K562 (cell line): Measurements from ENCODE around the gene ESPL1. TPM values are rescaled to one million over a fixed set of nuclear protein-coding genes. Genes with fewer than 3 reads are reported as not detected.

Experiments used
- ATAC-seq: fragments of 200-7000 bp; cut with Tn5 transposase; 3 replicates; pipeline ENCODE4 v1.9.1; 2020; ENCODE audit warnings: moderate library complexity
- BruUV-seq: library from RNA; stranded (reverse); fragments of 400-500 nt; replicated peaks from 2 replicates; lab custom pipeline; 2021; lab: Mats Ljungman, UMichigan
- CTCF ChIA-PET: fragments of 300-600 bp; formaldehyde crosslinking; extraction: SDS; loops from one replicate; lab custom pipeline; 2021; ENCODE audit warnings: low intra/inter-chr PET ratio; lab: Yijun Ruan, JAX
- POLR2A ChIA-PET: fragments of 300-600, 350-650 bp; sonication (Branson Sonifier 250); formaldehyde crosslinking; extraction: SDS; loops from one replicate; lab custom pipeline; 2021; ENCODE audit warnings: antibody characterized with exemption, inconsistent platforms; lab: Yijun Ruan, JAX
- DNase-seq, 4 experiments: peaks; one replicate each; pipeline versions ENCODE4 v3.0.0 to v3.0.0-alpha.2; 2011 to 2018; ENCODE audit warnings: low spot score in 3 of 4, mixed read lengths in 3 of 4; ENCODE audit errors: extremely low read depth in 1 of 4
- FAIRE-seq: peaks from 2 replicates; lab custom pipeline; 2011; peaks lifted over from hg19 to GRCh38; lab: Jason Lieb, UNC
- H2AFZ ChIP-seq: 2 replicates; pipeline ENCODE4 v1.6.0; 2011; ENCODE audit warnings: low read depth, low read length, control low read depth, inconsistent platforms
- H3K27ac ChIP-seq: fragments of 200-600 bp; 3 replicates; pipeline ENCODE4 v1.8.0; 2011; ENCODE audit warnings: low read depth, mild to moderate bottlenecking, control low read depth, inconsistent platforms, low read length, moderate library complexity, mixed read lengths; ENCODE audit errors: extremely low read depth
- H3K27me3 ChIP-seq, 2 experiments: fragments of 300-600 bp in 1 of 2; 2 replicates in 1 of 2; 3 replicates in 1 of 2; pipeline versions ENCODE4 v1.6.0 to v1.8.0; 2011; ENCODE audit warnings: inconsistent platforms in 2 of 2, low read length in 2 of 2, mild to moderate bottlenecking in 1 of 2, mixed read lengths in 1 of 2, moderate library complexity in 1 of 2; ENCODE audit not compliant: control insufficient read depth in 2 of 2, insufficient read depth in 2 of 2
- H3K36me3 ChIP-seq: fragments of 300-600 bp; 3 replicates; pipeline ENCODE4 v1.8.0; 2011; ENCODE audit warnings: mild to moderate bottlenecking, low read length, inconsistent platforms; ENCODE audit not compliant: control insufficient read depth, insufficient read depth
- H3K4me1 ChIP-seq, 2 experiments: fragments of 200-600 bp in 1 of 2; replicated peaks in 1 of 2; 2 replicates in 1 of 2; 3 replicates in 1 of 2; pipeline versions ENCODE4 v1.5.1 to v1.8.0; 2011; ENCODE audit warnings: inconsistent platforms in 2 of 2, low read length in 2 of 2, mild to moderate bottlenecking in 1 of 2, mixed read lengths in 1 of 2, moderate library complexity in 1 of 2; ENCODE audit not compliant: control insufficient read depth in 2 of 2, insufficient read depth in 2 of 2
- H3K4me2 ChIP-seq: 2 replicates; pipeline ENCODE4 v1.6.1; 2011; ENCODE audit warnings: low read length, control low read depth, inconsistent platforms, mixed read lengths; ENCODE audit not compliant: insufficient read depth
- H3K4me3 ChIP-seq: fragments of 200-600 bp; sonication (generic), shearing (Covaris generic); 2 replicates; pipeline ENCODE4 v1.5.1; 2016; ENCODE audit warnings: control low read depth, inconsistent platforms
- H3K79me2 ChIP-seq: fragments of 200-600 bp; 3 replicates; pipeline ENCODE4 v1.8.0; 2011; ENCODE audit warnings: low read length, inconsistent platforms; ENCODE audit not compliant: control insufficient read depth, insufficient read depth
- H3K9ac ChIP-seq, 2 experiments: 2 replicates each; pipeline versions ENCODE4 v1.6.0 to v1.6.1; 2011; ENCODE audit warnings: low read depth in 2 of 2, low read length in 2 of 2, control low read depth in 1 of 2, inconsistent platforms in 1 of 2, mild to moderate bottlenecking in 1 of 2, mixed read lengths in 1 of 2; ENCODE audit not compliant: insufficient read depth in 1 of 2
- H3K9me1 ChIP-seq: one replicate; pipeline ENCODE4 v1.6.0; 2011; ENCODE audit warnings: inconsistent platforms, mild to moderate bottlenecking, low read length, moderate library complexity; ENCODE audit not compliant: control insufficient read depth, insufficient read depth
- H3K9me3 ChIP-seq: replicated peaks from 2 replicates; pipeline ENCODE4 v1.5.1; 2011; ENCODE audit warnings: low read depth, low read length, inconsistent platforms; ENCODE audit not compliant: control insufficient read depth, insufficient read depth
- H4K20me1 ChIP-seq: replicated peaks from 2 replicates; pipeline ENCODE4 v1.6.1; 2011; ENCODE audit warnings: low read length, inconsistent platforms, mixed read lengths; ENCODE audit not compliant: control insufficient read depth, insufficient read depth
- GATAD2B ChIP-seq: fragments of 450-650 bp; IDR thresholded peaks from 2 replicates; pipeline ENCODE4 v1.6.1; 2017; ENCODE audit warnings: mild to moderate bottlenecking, borderline replicate concordance
- HMGN3 ChIP-seq: IDR thresholded peaks from 2 replicates; pipeline ENCODE4 v1.6.1; 2011; ENCODE audit warnings: borderline replicate concordance, low read depth, mild to moderate bottlenecking, mixed read lengths, low read length; ENCODE audit not compliant: insufficient read length; ENCODE audit errors: extremely low read depth
- MTA3 ChIP-seq: fragments of 450-650 bp; formaldehyde crosslinking; IDR thresholded peaks from 2 replicates; pipeline ENCODE4 v1.6.1; 2017; ENCODE audit warnings: mild to moderate bottlenecking, borderline replicate concordance
- NFIC ChIP-seq: fragments of 450-650 bp; IDR thresholded peaks from 2 replicates; pipeline ENCODE4 v1.6.1; 2017; ENCODE audit warnings: mild to moderate bottlenecking, inconsistent platforms
- PRDM10 ChIP-seq: fragments of 450-650 bp; IDR thresholded peaks from 2 replicates; pipeline ENCODE4 v1.6.1; 2018; ENCODE audit not compliant: partially characterized antibody
- ZBTB12 ChIP-seq: fragments of 250-450 bp; sonication (Bioruptor Pico); IDR thresholded peaks from 2 replicates; pipeline ENCODE4 v1.4.0; 2020
- ZNF717 ChIP-seq: fragments of 250-450 bp; sonication (Bioruptor Pico); IDR thresholded peaks from 2 replicates; pipeline ENCODE4 v1.5.0; 2021
- WGBS: fragments of 100-300 bp; shearing (Covaris generic); methylation state at CpG from one replicate; pipeline ENCODE4 v1.1.6; 2016; ENCODE audit warnings: low coverage, mixed read lengths; ENCODE audit not compliant: insufficient coverage; ENCODE audit errors: missing lambda C conversion rate; 5-methylcytosine and 5-hydroxymethylcytosine counted together
- in situ Hi-C: fragments of 300-500 bp; cut with MboI; formaldehyde crosslinking; loops from 4 replicates; pipeline ENCODE4 v1.15.0; 2018; ENCODE audit warnings: inconsistent platforms, mixed read lengths
- intact Hi-C: fragments of 100-400 bp; cut with micrococcal nuclease; formaldehyde crosslinking; loops from 2 replicates; pipeline ENCODE4 v1.14.2; 2022
- polyA plus RNA-seq, 8 experiments: library from polyadenylated mRNA; depleted of rRNA in 4 of 8; stranded (reverse) in 5 of 8; unstranded in 3 of 8; fragments of >200 nt; fragmentation: Nextera tagmentation in 2 of 8; fragmentation: Illumina TruSeq in 1 of 8; extraction: Ambion mirVana in 2 of 8; extraction: Trizol in 1 of 8; gene quantifications; 2 replicates each; pipeline versions ENCODE4 v1.2.1 to v1.2.3, GENCODE V29; 2011 to 2014; ENCODE audit warnings: inconsistent platforms in 1 of 8, missing spikeins in 1 of 8
- total RNA-seq, 7 experiments: library from RNA; depleted of rRNA in 6 of 7; stranded (reverse); fragments of >200 nt in 6 of 7; fragmentation: Illumina TruSeq in 2 of 7; extraction: Trizol in 2 of 7; gene quantifications; 2 replicates each; pipeline versions ENCODE4 v1.2.1 to v1.2.3, GENCODE V29; 2011 to 2021; ENCODE audit warnings: low replicate concordance in 1 of 7

ESPL1 gene
- total and polyA plus RNA-seq, 9 of the 15 experiments (the other 6 are each of a cell fraction or from before 2014, with no cell fraction given): 1.2 to 55.0 (median 18.7) TPM

DNA sequence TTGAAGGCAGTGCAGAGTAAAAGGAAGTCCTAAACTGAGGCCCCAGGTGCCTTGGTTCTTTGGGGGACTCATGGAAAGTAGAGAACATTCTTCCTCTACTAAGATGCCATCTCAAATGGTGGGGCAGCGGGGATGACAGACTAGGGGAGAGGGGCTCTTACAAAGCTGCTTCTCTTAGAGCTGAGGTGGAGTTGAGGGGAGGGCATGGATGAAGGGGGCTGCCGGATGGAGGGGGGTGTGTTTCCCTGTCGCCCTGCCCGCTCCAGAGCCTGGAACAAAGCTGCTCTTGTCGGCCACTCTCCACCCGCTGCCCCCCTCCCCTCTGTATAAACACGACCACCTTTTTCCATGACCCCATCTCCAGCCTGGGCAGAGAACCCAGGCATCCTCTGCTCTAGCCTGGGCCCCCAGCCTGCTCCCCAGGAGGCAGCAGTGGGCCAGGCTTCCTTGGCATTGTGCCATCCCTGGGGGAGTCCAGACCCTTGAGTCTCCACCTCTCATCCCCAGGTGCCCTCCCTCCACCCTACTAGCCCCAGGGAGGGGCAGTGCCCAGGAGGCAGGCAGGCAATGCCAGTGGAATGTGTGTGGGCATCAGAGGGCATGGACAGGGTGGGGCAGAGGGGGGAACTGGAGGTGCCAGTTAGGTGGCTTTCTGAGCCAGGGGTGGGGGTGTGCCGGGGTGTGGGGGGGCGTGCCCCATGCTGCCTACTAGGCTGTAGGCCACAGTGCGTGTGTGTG lies 37.8 kb upstream of the ESPL1 start:
- Histone ChIP-seq H3K36me3 (no peaks in the 10 kb centered on the region), H3K79me2 (no peaks in the 10 kb centered on the region), H3K4me1 (peaks cover 13 to 34% of the 10 kb centered on the region in 2 experiments), H3K9ac (no peak overlapping the region), H3K4me3 (no peak overlapping the region), H3K27ac (no peak overlapping the region), H3K9me1 (no peaks in the 10 kb centered on the region), H3K27me3 (no peaks in the 10 kb centered on the region), H3K4me2 (no peak overlapping the region), H3K9me3 (no peaks in the 10 kb centered on the region), H2AFZ (no peak overlapping the region), H4K20me1 (no peaks in the 10 kb centered on the region; the same call in 1 of the 2 replicates)
- ChIA-PET CTCF (no interaction called here), POLR2A (interaction anchor here (0.6 to 1.3 kb wide), 3 partner anchors 11 to 65 kb away, joined by 3 to 4 read pairs (median 4); partner anchors contain the start of gene PFDN5)
- ATAC-seq (no peak), FAIRE-seq (no peak), DNase-seq (no peak)
- 66% methylated on average over 8 of the region's 10 CpGs for WGBS
- intact Hi-C loops: no loop called here
- no TSS peak for BruUV-seq
- TF ChIP-seq ZBTB12 (CRISPR knock-in tag) (no peak), NFIC (peak; percentile 65)
- in situ Hi-C loops: no loop called here

DNA sequence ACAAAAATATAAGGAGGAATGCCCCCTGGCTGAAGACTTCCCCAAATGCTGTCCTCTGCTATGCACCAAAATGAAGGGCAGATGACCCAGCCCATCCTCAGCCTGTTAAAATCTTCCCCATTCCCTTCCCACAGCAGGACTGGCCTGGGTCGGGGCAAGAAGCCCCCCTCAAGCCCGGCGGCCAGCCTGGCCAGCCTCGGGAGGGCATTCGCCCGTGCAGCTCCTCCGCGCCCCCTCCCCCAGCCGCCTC lies 36.5 kb upstream of the ESPL1 start:
- H3K27ac ChIP-seq: no peak overlapping the region
- ChIA-PET POLR2A (no interaction called here), CTCF (no interaction called here)
- no peak for DNase-seq
- no peak for FAIRE-seq
- no peaks in the 10 kb centered on the region for H3K79me2 ChIP-seq
- 0% methylated on average over 4 of the region's 9 CpGs for WGBS
- H3K9ac ChIP-seq: peak overlapping the region in 1 of 2 experiments; percentile 84; a peak in 3 of 4 replicates
- no peaks in the 10 kb centered on the region for H3K9me1 ChIP-seq
- BruUV-seq: no TSS peak
- H3K27me3 ChIP-seq: no peaks in the 10 kb centered on the region
- H3K9me3 ChIP-seq: no peaks in the 10 kb centered on the region
- peaks cover 13 to 32% of the 10 kb centered on the region in 2 experiments for H3K4me1 ChIP-seq
- peak overlapping the region; percentile 33 for H3K4me3 ChIP-seq
- no peaks in the 10 kb centered on the region; the same call in 1 of the 2 replicates for H4K20me1 ChIP-seq
- H3K36me3 ChIP-seq: no peaks in the 10 kb centered on the region
- peak overlapping the region; percentile 79 for H2AFZ ChIP-seq
- in situ Hi-C loops: no loop called here
- ATAC-seq: no peak; the same call in 2 of the 3 replicates
- intact Hi-C loops: no loop called here
- H3K4me2 ChIP-seq: peak overlapping the region; percentile 52
- TF ChIP-seq ZNF717 (CRISPR knock-in tag) (no peak), HMGN3 (peak; percentile 32), GATAD2B (no peak), MTA3 (peak; percentile 39; the same call in 1 of the 2 replicates), PRDM10 (peak; percentile 58)
